Right lobe of liver (tissue), 4 donors: ENCODE data around the gene GLS.

Experiments
- CTCF ChIP-seq, 4 donors: fragments of 200-600 bp in 3 of 4; fragments of 450-650 bp in 1 of 4; IDR thresholded peaks; one replicate each; pipeline versions ENCODE4 v1.5.1 to v1.8.0; 2016 to 2022; ENCODE audit warnings: antibody characterized with exemption in 4 of 4, mild to moderate bottlenecking in 2 of 4
- POLR2A ChIP-seq: fragments of 450-650 bp; IDR thresholded peaks from one replicate; pipeline ENCODE4 v1.6.1; 2017; ENCODE audit warnings: antibody characterized with exemption, mild to moderate bottlenecking
- donor health status: DM: no; HTN: no; CAD: no.
- donor health status: DM: no; HTN: no; CAD: no.
- donor health status: DM: no; HTN: yes; CAD: no.

GRCh38 chr2:190880378-190881083 is at the start of gene GLS:
- TF ChIP-seq CTCF (IDR thresholded peaks at IDR 0.05) = no peak
- TF ChIP-seq POLR2A = peak; percentile 99
